Smooth muscle cell (in vitro differentiated cells): ENCODE data around the gene BID. TPM values are rescaled to one million over a fixed set of nuclear protein-coding genes. Genes with fewer than 3 reads are reported as not detected.

ENCODE experiments used
- DNase-seq: peaks from one replicate; lab custom pipeline; 2025; ENCODE audit not compliant: unreplicated experiment; lab: John Stamatoyannopoulos, UW
- H2AFZ ChIP-seq: fragments of 200-600 bp; sonication (generic); 2 replicates; pipeline ENCODE4 v1.6.0; 2016; ENCODE audit warnings: antibody characterized with exemption, low read depth, mild to moderate bottlenecking
- H3F3A ChIP-seq: fragments of 200-600 bp; sonication (generic); 2 replicates; pipeline ENCODE4 v1.6.0; 2017; ENCODE audit warnings: antibody characterized with exemption, low read depth
- H3K27ac ChIP-seq: fragments of 200-600 bp; sonication (generic); 2 replicates; pipeline ENCODE4 v1.5.1; 2016; ENCODE audit warnings: low read depth, mild to moderate bottlenecking
- H3K27me3 ChIP-seq: fragments of 200-600 bp; sonication (generic); 2 replicates; pipeline ENCODE4 v1.6.1; 2016; ENCODE audit warnings: low read depth, mild to moderate bottlenecking
- H3K36me3 ChIP-seq: fragments of 200-600 bp; sonication (generic); 2 replicates; pipeline ENCODE4 v1.5.1; 2016; ENCODE audit warnings: low read depth
- H3K4me1 ChIP-seq: fragments of 200-600 bp; sonication (generic); 2 replicates; pipeline ENCODE4 v1.5.1; 2016; ENCODE audit warnings: low read depth
- H3K4me2 ChIP-seq: fragments of 200-600 bp; sonication (generic); 2 replicates; pipeline ENCODE4 v1.6.0; 2016; ENCODE audit warnings: mild to moderate bottlenecking
- H3K4me3 ChIP-seq: fragments of 200-600 bp; sonication (generic); 2 replicates; pipeline ENCODE4 v1.5.1; 2016; ENCODE audit warnings: mild to moderate bottlenecking
- H3K79me2 ChIP-seq: fragments of 200-600 bp; sonication (generic); 2 replicates; pipeline ENCODE4 v1.6.0; 2016; ENCODE audit warnings: low read depth, mild to moderate bottlenecking
- H3K9ac ChIP-seq: fragments of 200-600 bp; sonication (generic); 2 replicates; pipeline ENCODE4 v1.6.0; 2016; ENCODE audit warnings: low read depth
- H3K9me3 ChIP-seq: fragments of 200-600 bp; sonication (generic); replicated peaks from 2 replicates; pipeline ENCODE4 v1.5.1; 2016; ENCODE audit warnings: low read depth
- H4K20me1 ChIP-seq: fragments of 200-600 bp; sonication (generic); 2 replicates; pipeline ENCODE4 v1.6.0; 2016; ENCODE audit warnings: low read depth
- WGBS: methylation state at CpG from one replicate; pipeline ENCODE4 v1.1.7; 2016; ENCODE audit warnings: low lambda C conversion rate; 5-methylcytosine and 5-hydroxymethylcytosine counted together
- polyA plus RNA-seq: library from polyadenylated mRNA; unstranded; fragments of >200 nt; fragmentation: Nextera tagmentation; extraction: Ambion mirVana; gene quantifications from 2 replicates; pipeline ENCODE4 v1.2.1, GENCODE V29; 2016
- total RNA-seq: library from RNA; depleted of rRNA; stranded (reverse); fragments of >200 nt; gene quantifications from 2 replicates; pipeline ENCODE4 v1.2.3, GENCODE V29; 2014
- TF ChIP-seq, protein P1 (sequence below): fragments of 200-600 bp; sonication (generic); IDR thresholded peaks from 2 replicates; pipeline ENCODE4 v1.5.1; 2017; ENCODE audit warnings: borderline replicate concordance, mild to moderate bottlenecking, antibody characterized with exemption; ENCODE audit not compliant: insufficient read depth, poor library complexity, severe bottlenecking

BID gene
- total and polyA plus RNA-seq, 2 experiments from 2014 or later: 8.1 to 26.9 TPM

DNA sequence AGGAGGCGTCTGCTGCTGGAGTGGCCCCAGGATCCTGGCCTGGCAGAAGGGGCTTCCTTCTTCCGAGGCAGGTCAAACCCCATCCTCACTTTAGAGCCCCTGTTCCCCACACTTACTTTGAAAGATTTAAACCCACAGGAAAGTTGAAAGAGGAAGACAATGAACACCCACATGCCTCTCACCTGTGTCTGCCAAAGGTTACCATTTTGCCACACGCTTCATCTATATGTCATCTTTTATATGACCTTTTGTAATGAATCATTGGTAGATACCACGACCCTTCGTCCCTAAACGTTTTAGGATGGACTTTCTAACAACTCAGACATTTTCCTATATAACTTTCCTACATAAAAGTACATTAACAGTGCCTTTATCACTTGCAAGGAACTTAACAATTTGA, 39.8 kb upstream of the BID start:
- DNase-seq: no peak
- Histone ChIP-seq H4K20me1 (no peaks in the 10 kb centered on the region), H3K9ac (no peak overlapping the region), H3K79me2 (no peaks in the 10 kb centered on the region), H3F3A (no peaks in the 10 kb centered on the region), H2AFZ (no peak overlapping the region), H3K27ac (no peak overlapping the region), H3K36me3 (no peaks in the 10 kb centered on the region), H3K4me1 (no peaks in the 10 kb centered on the region), H3K4me3 (no peak overlapping the region), H3K4me2 (no peak overlapping the region), H3K9me3 (no peaks in the 10 kb centered on the region), H3K27me3 (no peaks in the 10 kb centered on the region)
- WGBS: 96% methylated on average over 6 of the region's 6 CpGs
- TF ChIP-seq, protein P1, sequence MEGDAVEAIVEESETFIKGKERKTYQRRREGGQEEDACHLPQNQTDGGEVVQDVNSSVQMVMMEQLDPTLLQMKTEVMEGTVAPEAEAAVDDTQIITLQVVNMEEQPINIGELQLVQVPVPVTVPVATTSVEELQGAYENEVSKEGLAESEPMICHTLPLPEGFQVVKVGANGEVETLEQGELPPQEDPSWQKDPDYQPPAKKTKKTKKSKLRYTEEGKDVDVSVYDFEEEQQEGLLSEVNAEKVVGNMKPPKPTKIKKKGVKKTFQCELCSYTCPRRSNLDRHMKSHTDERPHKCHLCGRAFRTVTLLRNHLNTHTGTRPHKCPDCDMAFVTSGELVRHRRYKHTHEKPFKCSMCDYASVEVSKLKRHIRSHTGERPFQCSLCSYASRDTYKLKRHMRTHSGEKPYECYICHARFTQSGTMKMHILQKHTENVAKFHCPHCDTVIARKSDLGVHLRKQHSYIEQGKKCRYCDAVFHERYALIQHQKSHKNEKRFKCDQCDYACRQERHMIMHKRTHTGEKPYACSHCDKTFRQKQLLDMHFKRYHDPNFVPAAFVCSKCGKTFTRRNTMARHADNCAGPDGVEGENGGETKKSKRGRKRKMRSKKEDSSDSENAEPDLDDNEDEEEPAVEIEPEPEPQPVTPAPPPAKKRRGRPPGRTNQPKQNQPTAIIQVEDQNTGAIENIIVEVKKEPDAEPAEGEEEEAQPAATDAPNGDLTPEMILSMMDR: no peak

DNA sequence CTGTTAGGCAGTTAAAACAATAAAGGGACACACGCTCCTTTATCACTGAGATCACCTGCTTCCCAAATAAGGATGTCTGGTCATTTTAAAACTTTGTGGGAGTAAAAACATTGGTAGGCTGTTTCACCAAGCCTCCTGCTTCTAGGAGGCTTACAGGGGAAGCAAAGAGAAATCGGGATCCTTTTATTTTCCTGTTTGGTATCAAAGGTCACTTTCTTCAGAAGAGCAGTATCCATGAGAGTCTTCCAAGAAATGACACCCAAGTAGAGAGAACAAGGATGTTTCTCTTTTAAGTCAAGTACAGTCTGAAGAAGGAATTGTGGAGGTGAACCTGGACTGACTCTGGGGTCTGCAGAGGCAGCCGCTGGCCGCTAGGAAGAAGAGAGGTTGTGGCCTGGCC, 36.9 kb upstream of the BID start:
- 97% methylated on average over 4 of the region's 4 CpGs for WGBS
- TF ChIP-seq, protein P1: no peak

DNA sequence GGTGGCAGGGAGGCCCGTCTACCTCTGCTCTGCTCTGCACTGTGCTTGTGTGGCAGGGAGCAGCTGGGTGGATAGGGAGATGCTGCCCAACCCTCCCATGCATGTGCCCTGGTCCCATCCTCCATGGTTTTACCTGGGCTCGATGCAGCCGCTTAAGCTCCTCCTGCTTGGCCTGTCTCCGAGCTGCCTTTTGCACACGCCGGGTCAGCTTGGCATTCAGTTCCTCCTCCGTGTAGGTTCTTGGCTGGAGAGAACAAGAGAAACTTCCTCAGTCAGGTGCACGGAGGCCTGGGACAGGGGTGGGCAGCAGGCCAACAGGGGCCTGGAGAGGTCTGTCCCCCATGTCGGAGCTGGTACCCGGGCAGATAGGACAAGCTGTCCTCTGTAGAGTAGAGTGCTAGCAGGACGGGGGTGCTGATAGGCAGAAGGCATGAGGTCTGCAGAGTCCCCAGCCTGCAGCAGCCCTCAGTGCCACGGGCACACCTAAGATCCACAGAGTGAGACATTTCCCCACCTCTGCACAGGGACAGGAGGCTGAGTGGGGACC, 36.4 kb upstream of the BID start:
- WGBS: 99% methylated on average over 12 of the region's 12 CpGs
- Histone ChIP-seq H3K9me3 (no peaks in the 10 kb centered on the region), H3F3A (no peaks in the 10 kb centered on the region), H3K79me2 (no peaks in the 10 kb centered on the region), H2AFZ (no peak overlapping the region), H3K4me1 (no peaks in the 10 kb centered on the region), H3K36me3 (no peaks in the 10 kb centered on the region), H4K20me1 (no peaks in the 10 kb centered on the region), H3K9ac (no peak overlapping the region), H3K27me3 (no peaks in the 10 kb centered on the region), H3K4me2 (no peak overlapping the region), H3K4me3 (no peak overlapping the region), H3K27ac (no peak overlapping the region)
- TF ChIP-seq, protein P1: no peak
- DNase-seq: no peak

More for the DNA sequence above, 36.9 kb upstream of the BID start:
- no peak overlapping the region for H3K9ac ChIP-seq
- no peaks in the 10 kb centered on the region for H3K36me3 ChIP-seq
- H3K27ac ChIP-seq: no peak overlapping the region
- H3K9me3 ChIP-seq: no peaks in the 10 kb centered on the region
- no peaks in the 10 kb centered on the region for H3K27me3 ChIP-seq
- no peak overlapping the region for H3K4me3 ChIP-seq
- H3F3A ChIP-seq: no peaks in the 10 kb centered on the region
- DNase-seq: no peak
- no peak overlapping the region for H2AFZ ChIP-seq
- no peaks in the 10 kb centered on the region for H3K4me1 ChIP-seq
- no peak overlapping the region for H3K4me2 ChIP-seq
- no peaks in the 10 kb centered on the region for H4K20me1 ChIP-seq
- H3K79me2 ChIP-seq: no peaks in the 10 kb centered on the region

DNA sequence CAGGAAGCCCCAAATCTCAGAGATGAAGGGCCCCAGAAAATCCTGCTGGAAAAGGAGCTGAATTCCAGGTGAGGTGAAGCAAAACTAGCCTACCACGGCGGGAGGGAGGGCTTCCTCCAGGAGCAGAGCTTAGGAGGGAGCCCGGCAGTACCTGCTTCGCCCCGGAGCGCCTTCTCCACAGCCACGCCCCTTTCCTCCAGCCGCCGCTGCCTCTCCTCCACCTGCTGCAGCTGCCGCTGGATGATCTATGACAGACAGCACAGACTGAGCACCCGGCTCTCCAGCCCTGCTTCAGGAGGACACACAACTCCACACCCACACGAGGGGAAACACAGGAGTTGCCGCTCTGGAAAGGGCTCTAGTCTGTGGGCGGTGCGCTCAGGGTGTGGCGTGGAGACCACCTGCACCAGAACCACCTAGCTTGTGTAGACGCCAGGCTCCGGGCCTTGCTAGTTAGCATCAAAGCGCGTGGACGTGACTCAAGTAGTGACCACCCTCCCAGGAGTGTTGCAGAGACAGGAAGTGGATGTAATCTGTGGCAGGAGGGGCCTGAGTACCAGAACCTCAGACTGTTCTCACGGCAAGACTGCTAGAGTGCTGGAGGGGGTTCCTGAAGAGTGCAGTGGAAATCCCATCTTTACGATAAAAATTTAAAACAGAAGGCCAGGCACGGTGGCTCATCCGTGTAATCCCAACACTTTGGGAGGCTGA, 34.6 kb upstream of the BID start:
- no peaks in the 10 kb centered on the region for H3K27me3 ChIP-seq
- H3K9me3 ChIP-seq: no peaks in the 10 kb centered on the region
- H3K9ac ChIP-seq: no peak overlapping the region
- no peaks in the 10 kb centered on the region for H4K20me1 ChIP-seq
- no peak overlapping the region for H3K4me2 ChIP-seq
- no peaks in the 10 kb centered on the region for H3K4me1 ChIP-seq
- no peak overlapping the region for H3K27ac ChIP-seq
- no peaks in the 10 kb centered on the region for H3F3A ChIP-seq
- no peak overlapping the region for H3K4me3 ChIP-seq
- H3K36me3 ChIP-seq: no peaks in the 10 kb centered on the region
- DNase-seq: no peak
- no peak overlapping the region for H2AFZ ChIP-seq
- WGBS: 78% methylated on average over 25 of the region's 25 CpGs
- TF ChIP-seq, protein P1: no peak
- no peaks in the 10 kb centered on the region for H3K79me2 ChIP-seq
